ENCODE data around the gene OR2F1. TPM values are rescaled to one million over a fixed set of nuclear protein-coding genes. Genes with fewer than 3 reads are reported as not detected.

OR2F1 gene
- total and polyA plus RNA-seq, 4 donors: under 0.01 to 0.05 TPM; not detected in 2

DNA sequence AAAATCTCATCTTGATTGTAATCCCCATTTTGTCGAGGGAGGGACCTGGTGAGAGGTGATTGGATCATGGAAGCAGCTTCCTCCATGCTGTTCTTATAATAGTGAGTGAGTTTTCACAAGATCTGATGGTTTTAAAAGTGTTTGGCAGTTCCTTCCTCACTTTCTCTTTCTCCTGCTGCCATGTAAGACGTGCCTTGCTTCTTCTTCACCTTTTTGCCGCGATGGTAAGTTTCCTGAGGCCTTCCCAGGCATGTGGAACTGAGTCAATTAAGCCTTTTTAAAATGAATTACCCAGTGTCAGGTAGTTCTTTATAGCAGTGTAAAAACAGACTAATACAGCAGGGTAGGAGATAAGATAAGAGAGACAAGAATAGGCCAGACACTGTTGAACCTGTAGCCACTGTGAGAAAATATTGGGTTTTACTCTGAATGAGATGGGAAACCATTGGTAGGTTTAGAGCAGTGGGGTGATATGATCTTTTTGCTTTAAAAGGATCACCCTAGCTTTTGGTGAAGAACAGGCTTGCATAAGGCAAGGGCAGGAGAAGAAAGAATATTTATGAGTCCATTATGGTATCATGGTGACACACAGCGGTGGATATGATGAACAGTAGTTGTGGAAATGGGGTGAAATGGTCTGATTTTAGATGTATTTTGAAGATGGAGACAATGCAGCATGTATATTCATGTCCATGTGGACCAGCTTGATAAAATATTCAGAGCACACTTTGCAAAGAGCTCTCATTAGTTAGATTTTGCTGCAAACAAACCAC, 57.0 kb downstream of the OR2F1 start:
- no peaks in the 10 kb centered on the region for H3K4me1 ChIP-seq (ENCODE audit: control insufficient read depth in 4 of 4, insufficient read depth in 4 of 4, low read length in 3 of 4)
- H3K27me3 ChIP-seq (ENCODE audit: control insufficient read depth in 4 of 4, insufficient read depth in 4 of 4, low read length in 3 of 4): no peaks in the 10 kb centered on the region
- no peak for DNase-seq (ENCODE audit: low spot score)
- 88% methylated on average over 5 of the region's 5 CpGs for WGBS
- no peak overlapping the region for H3K27ac ChIP-seq (ENCODE audit: low read depth in 1 of 2, low read length in 2 of 2)
- no peak overlapping the region for H3K4me3 ChIP-seq (ENCODE audit: low read depth in 1 of 3, low read length in 3 of 3)
- H3K36me3 ChIP-seq (ENCODE audit: control insufficient read depth in 4 of 4, insufficient read depth in 3 of 4, low read depth in 1 of 4, low read length in 3 of 4): no peaks in the 10 kb centered on the region
- TF ChIP-seq RAD21 (IDR thresholded peaks at IDR 0.05): peak; percentile 23 to 53
- TF ChIP-seq, protein P1, sequence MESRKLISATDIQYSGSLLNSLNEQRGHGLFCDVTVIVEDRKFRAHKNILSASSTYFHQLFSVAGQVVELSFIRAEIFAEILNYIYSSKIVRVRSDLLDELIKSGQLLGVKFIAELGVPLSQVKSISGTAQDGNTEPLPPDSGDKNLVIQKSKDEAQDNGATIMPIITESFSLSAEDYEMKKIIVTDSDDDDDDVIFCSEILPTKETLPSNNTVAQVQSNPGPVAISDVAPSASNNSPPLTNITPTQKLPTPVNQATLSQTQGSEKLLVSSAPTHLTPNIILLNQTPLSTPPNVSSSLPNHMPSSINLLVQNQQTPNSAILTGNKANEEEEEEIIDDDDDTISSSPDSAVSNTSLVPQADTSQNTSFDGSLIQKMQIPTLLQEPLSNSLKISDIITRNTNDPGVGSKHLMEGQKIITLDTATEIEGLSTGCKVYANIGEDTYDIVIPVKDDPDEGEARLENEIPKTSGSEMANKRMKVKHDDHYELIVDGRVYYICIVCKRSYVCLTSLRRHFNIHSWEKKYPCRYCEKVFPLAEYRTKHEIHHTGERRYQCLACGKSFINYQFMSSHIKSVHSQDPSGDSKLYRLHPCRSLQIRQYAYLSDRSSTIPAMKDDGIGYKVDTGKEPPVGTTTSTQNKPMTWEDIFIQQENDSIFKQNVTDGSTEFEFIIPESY (IDR thresholded peaks at IDR 0.05): no peak
- H3K9ac ChIP-seq (ENCODE audit: low read depth in 1 of 2, low read length in 2 of 2): no peak overlapping the region
- H3K9me3 ChIP-seq (ENCODE audit: control insufficient read depth in 4 of 4, low read length in 3 of 4): no peaks in the 10 kb centered on the region

Other genes starting within 250 kb of the OR2F1 start
- gene CTAGE6, start 197.1 kb upstream of the OR2F1 start, total RNA-seq: under 1 TPM in 1 of 2 donors, not detected in 1; 0.33 TPM
- gene CTAGE6, start 197.1 kb upstream of the OR2F1 start, polyA plus RNA-seq: under 1 TPM in 1 of 2 donors, not detected in 1; 0.11 TPM
- gene TCAF1, start 52.7 kb upstream of the OR2F1 start, total RNA-seq: 10 to 100 TPM; 25.4 to 75.1 TPM
- 10 to 100 TPM; 20.2 to 34.9 TPM for gene TCAF1, start 52.7 kb upstream of the OR2F1 start, polyA plus RNA-seq
- not detected for gene OR2F2, start 19.6 kb upstream of the OR2F1 start, total RNA-seq
- not detected for gene OR2F2, start 19.6 kb upstream of the OR2F1 start, polyA plus RNA-seq
- under 1 TPM in 1 of 2 donors, not detected in 1; 0.05 TPM for gene OR6B1, start 45.5 kb downstream of the OR2F1 start, total RNA-seq
- not detected for gene OR6B1, start 45.5 kb downstream of the OR2F1 start, polyA plus RNA-seq
- gene OR2A5, start 94.1 kb downstream of the OR2F1 start, total RNA-seq: under 1 TPM in 1 of 2 donors, not detected in 1; 0.28 TPM
- gene OR2A5, start 94.1 kb downstream of the OR2F1 start, polyA plus RNA-seq: not detected
- not detected for gene OR2A25, start 115.0 kb downstream of the OR2F1 start, total RNA-seq
- not detected for gene OR2A25, start 115.0 kb downstream of the OR2F1 start, polyA plus RNA-seq
- not detected for gene OR2A12, start 131.4 kb downstream of the OR2F1 start, total RNA-seq
- not detected for gene OR2A12, start 131.4 kb downstream of the OR2F1 start, polyA plus RNA-seq
- gene OR2A2, start 154.7 kb downstream of the OR2F1 start, total RNA-seq: not detected
- gene OR2A2, start 154.7 kb downstream of the OR2F1 start, polyA plus RNA-seq: not detected
- not detected for gene OR2A14, start 168.3 kb downstream of the OR2F1 start, total RNA-seq
- gene OR2A14, start 168.3 kb downstream of the OR2F1 start, polyA plus RNA-seq: not detected
- gene CTAGE4, start 228.6 kb downstream of the OR2F1 start, total RNA-seq: 1 to 10 TPM; 1.4 to 1.7 TPM
- gene CTAGE4, start 228.6 kb downstream of the OR2F1 start, polyA plus RNA-seq: 1 to 10 TPM in 1 of 2 donors, under 1 TPM in 1; 0.55 to 1.4 TPM
- 1 to 10 TPM; 1.3 to 3.6 TPM for gene ARHGEF35, start 241.0 kb downstream of the OR2F1 start, total RNA-seq
- gene ARHGEF35, start 241.0 kb downstream of the OR2F1 start, polyA plus RNA-seq: 1 to 10 TPM; 2.5 to 4.6 TPM